ENCODE data around the gene UTP11.

DNA sequence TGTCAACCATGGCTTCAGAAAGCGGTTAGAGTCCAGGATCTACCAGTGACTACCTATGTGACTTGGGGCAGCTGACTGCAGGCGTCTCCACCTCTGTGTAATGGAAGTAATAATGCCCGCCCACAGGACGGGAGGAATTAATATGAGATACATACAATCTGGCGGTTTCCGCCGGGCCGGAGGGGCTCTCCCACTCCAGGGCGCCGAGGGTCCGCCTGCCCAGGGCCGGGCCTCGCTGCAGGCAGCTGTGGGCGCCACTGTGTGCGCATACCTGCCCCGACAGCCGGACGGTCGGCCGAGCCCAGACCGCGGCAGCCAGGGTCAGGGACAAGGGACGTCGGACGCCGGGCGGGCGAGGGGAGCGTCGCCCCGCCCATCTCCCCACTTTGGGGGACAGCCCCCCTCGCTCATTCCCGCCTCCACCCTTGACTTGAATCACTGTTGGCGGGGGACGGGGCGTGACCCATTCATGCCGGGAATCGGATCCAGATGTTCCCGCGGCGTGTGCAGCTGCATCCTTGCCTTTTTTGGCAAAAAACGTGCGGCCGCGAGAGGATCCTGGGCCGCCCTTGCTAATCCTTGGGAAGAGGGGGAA lies 16.7 kb upstream of the UTP11 start:
- TF ChIP-seq TAF1 (IDR thresholded peaks at IDR 0.05; ENCODE audit: low read depth, low read length) (no peak), POLR2AphosphoS5 (IDR thresholded peaks at IDR 0.05; ENCODE audit: low read depth, low read length) (no peak), POLR2A (IDR thresholded peaks at IDR 0.05; ENCODE audit: low read depth, low read length) (no peak), SPI1 (IDR thresholded peaks at IDR 0.05; ENCODE audit: low read depth, low read length) (no peak), PAX5 (IDR thresholded peaks at IDR 0.05; ENCODE audit: insufficient read depth, low read length, severe bottlenecking) (no peak), POU2F2 (IDR thresholded peaks at IDR 0.05; ENCODE audit: low read depth, low read length) (no peak)
